ENCODE results near the gene SERPINB8.
A peak's percentile ranks its signal among the peaks of the same experiment; 100 is the strongest.
"Not testable (repeated sequence)": the region's sequence is repeated elsewhere in the genome, so short reads cannot be mapped to it uniquely, and the experiment has no call there.

SERPINB8 gene

DNA sequence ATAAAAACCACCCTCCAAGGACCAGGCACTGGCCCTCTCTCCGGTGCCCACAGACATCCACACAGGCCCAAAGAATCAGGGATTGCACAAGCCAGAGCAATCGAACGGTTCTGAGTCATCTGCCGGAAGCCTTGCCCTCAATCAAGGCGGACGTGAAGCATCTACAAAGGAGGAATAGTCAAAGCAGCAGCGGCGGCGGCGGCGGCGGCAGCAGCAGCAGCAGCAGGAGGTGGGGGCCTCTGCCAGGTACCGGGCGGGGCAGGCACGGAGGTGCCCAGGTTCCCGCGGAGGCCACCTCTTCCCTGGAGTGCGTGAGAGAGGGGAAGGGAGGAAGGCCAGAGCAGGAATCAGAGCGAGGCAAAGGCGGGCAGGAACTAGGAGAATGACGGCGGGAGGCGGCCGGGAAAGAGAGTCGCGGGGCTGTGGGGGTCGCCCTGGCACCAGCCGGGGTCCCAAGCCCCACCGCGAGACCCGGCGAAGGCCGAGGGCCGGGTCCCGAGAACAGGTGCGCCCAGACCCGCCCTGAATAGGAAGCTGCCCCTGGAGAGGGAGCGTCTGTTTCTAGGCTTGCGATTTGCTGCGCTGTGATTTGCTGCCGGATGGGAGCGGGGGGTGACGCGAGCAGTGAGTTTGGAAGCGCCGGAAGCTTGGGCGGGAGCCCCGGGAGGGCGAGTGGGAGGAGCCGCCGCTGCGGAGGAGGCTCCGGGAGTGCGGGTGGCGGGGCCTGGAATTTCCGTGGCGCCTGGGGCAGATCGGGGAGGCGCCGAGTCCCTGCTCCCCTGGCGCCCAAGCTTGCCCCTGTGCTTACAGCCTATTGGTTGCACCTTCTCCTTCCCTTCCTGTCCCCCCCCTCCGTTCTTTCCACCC is at the start of gene SERPINB8:
Gene SERPINB8 (plus strand): TSS at position 140 of the 867 bp plus-strand sequence. CDS start 8,228 bp downstream, outside the sequence.
- Histone ChIP-seq H3K27me3 (ENCODE audit: control insufficient read depth, insufficient read depth, low read length) (peaks cover 37% of the 10 kb centered on the region), H3K36me3 (ENCODE audit: control insufficient read depth, low read depth, low read length) (no peaks in the 10 kb centered on the region), H3K4me1 (ENCODE audit: control insufficient read depth, low read depth, low read length) (peaks cover 10% of the 10 kb centered on the region), H3K27ac (ENCODE audit: low read length) (peak within 1 kb of the TSS; percentile 30), H3K4me3 (ENCODE audit: low read length) (peak within 1 kb of the TSS; percentile 76), H3K9me3 (ENCODE audit: control insufficient read depth, low read depth, low read length) (no peaks in the 10 kb centered on the region), H3K9ac (ENCODE audit: low read length) (peak within 1 kb of the TSS; percentile 65)

DNA sequence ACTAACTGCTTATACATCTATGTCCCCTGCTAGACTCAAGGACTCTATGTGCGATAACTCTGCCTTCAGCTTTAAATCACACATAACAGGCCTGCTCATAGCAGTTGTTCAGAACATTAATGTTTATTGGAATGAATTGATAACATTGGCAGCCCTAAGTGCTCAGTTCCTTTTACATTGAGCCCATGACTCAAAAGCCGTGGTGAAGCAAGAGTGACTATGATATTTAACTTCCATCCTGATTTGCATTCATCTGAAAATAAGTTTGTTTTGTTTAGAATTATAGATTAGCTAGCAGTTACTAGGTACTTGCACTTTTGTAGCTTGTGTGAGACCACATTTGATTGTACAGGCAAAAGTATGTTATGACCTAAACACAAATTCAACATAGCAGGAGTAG is 47.8 kb upstream of the SERPINB8 start:
- Histone ChIP-seq H3K27ac (ENCODE audit: low read length) (no peak overlapping the region), H3K9ac (ENCODE audit: low read length) (no peak overlapping the region), H3K9me3 (ENCODE audit: control insufficient read depth, low read depth, low read length) (no peaks in the 10 kb centered on the region), H3K4me3 (ENCODE audit: low read length) (no peak overlapping the region), H3K4me1 (ENCODE audit: control insufficient read depth, low read depth, low read length) (peaks cover 3% of the 10 kb centered on the region), H3K36me3 (ENCODE audit: control insufficient read depth, low read depth, low read length) (no peaks in the 10 kb centered on the region), H3K27me3 (ENCODE audit: control insufficient read depth, insufficient read depth, low read length) (no peaks in the 10 kb centered on the region)

DNA sequence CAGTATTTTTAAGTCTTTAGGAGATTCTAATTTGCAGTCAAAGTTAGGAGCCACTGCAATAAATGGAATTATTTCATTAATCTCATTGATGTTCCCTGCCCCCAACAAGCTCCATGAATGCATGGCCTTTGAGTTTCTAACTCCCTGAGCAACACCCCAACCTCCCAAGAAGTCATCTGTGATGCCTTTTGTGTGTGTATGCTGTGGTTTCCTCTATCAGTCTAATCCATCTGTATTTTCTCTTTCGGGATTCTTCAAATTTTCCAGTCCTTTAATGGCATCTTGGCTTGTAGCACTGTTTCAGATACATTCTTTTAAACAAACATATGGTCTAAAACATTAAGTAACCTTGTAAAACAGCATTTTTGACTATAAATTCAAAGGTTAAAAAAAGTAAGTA is 45.3 kb upstream of the SERPINB8 start:
- H3K9ac ChIP-seq (ENCODE audit: low read length): no peak overlapping the region
- H3K27ac ChIP-seq (ENCODE audit: low read length): no peak overlapping the region
- H3K27me3 ChIP-seq (ENCODE audit: control insufficient read depth, insufficient read depth, low read length): no peaks in the 10 kb centered on the region
- H3K9me3 ChIP-seq (ENCODE audit: control insufficient read depth, low read depth, low read length): no peaks in the 10 kb centered on the region
- no peak overlapping the region for H3K4me3 ChIP-seq (ENCODE audit: low read length)
- peaks cover 3% of the 10 kb centered on the region for H3K4me1 ChIP-seq (ENCODE audit: control insufficient read depth, low read depth, low read length)
- H3K36me3 ChIP-seq (ENCODE audit: control insufficient read depth, low read depth, low read length): no peaks in the 10 kb centered on the region

- Histone ChIP-seq H3K9me3 (ENCODE audit: control insufficient read depth, low read depth, low read length) (no peaks in the 10 kb centered on the region), H3K4me1 (ENCODE audit: control insufficient read depth, low read depth, low read length) (peaks cover 3% of the 10 kb centered on the region), H3K27me3 (ENCODE audit: control insufficient read depth, insufficient read depth, low read length) (no peaks in the 10 kb centered on the region), H3K4me3 (ENCODE audit: low read length) (no peak overlapping the region), H3K9ac (ENCODE audit: low read length) (no peak overlapping the region), H3K27ac (ENCODE audit: low read length) (no peak overlapping the region), H3K36me3 (ENCODE audit: control insufficient read depth, low read depth, low read length) (no peaks in the 10 kb centered on the region)
Measured at GRCh38 chr18:63928331-63928730, 41.5 kb upstream of the SERPINB8 start.

DNA sequence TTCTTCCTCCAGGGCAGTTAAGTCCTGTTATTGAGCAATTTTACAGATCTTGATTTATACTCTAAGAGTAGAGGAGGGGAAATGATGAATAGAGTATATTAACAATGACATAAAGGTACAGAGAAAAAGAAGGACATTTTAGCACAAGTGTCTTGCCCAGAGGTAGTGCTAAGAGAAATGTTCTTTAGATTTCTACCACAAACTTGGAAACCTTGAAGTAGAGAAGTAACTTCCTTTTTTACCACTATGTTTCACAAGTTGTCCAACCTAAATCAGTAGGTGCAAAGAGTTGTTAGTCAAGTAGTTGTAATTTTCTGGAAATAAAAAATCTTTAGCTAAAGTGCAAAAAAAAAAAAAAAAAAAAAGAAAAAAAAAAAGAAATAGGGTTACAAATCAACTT is 40.5 kb upstream of the SERPINB8 start:
- H3K36me3 ChIP-seq (ENCODE audit: control insufficient read depth, low read depth, low read length): not testable (repeated sequence)

DNA sequence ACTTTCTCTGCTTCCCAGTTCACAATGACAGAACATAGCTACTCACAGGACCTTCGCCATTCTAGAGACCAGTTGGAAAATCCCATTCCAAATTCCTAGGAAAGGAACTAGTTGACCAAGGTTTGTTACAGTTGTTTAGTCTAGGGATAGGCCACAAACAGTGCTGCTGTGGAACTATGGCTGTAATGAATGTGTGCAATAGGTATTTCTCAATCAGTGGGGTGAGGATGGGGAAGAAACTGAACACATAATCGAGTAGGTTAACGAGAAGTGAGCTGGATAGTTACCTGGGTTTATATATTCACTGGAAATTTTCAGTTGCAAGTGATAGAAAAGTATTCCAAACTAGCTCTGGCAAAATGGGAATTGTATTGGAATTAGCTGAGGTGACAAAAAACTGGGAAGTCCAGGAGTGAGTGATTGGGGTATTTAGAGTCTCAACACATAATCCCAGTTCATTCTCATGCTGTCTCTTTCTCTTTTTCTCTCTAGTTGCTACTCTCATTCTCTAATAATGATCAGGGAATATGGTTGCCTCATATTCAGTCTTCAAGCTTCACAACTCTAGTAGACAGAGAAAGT is 39.0 kb upstream of the SERPINB8 start:
- no peaks in the 10 kb centered on the region for H3K36me3 ChIP-seq (ENCODE audit: control insufficient read depth, low read depth, low read length)
- H3K4me1 ChIP-seq (ENCODE audit: control insufficient read depth, low read depth, low read length): no peaks in the 10 kb centered on the region
- H3K4me3 ChIP-seq (ENCODE audit: low read length): no peak overlapping the region
- H3K9me3 ChIP-seq (ENCODE audit: control insufficient read depth, low read depth, low read length): no peaks in the 10 kb centered on the region
- H3K27ac ChIP-seq (ENCODE audit: low read length): no peak overlapping the region
- H3K9ac ChIP-seq (ENCODE audit: low read length): no peak overlapping the region
- H3K27me3 ChIP-seq (ENCODE audit: control insufficient read depth, insufficient read depth, low read length): peaks cover 11% of the 10 kb centered on the region

More for the DNA sequence above, 40.5 kb upstream of the SERPINB8 start:
- H3K27me3 ChIP-seq (ENCODE audit: control insufficient read depth, insufficient read depth, low read length); H3K9ac ChIP-seq (ENCODE audit: low read length); H3K27ac ChIP-seq (ENCODE audit: low read length); H3K4me1 ChIP-seq (ENCODE audit: control insufficient read depth, low read depth, low read length); H3K9me3 ChIP-seq (ENCODE audit: control insufficient read depth, low read depth, low read length); H3K4me3 ChIP-seq (ENCODE audit: low read length): not testable (repeated sequence)

DNA sequence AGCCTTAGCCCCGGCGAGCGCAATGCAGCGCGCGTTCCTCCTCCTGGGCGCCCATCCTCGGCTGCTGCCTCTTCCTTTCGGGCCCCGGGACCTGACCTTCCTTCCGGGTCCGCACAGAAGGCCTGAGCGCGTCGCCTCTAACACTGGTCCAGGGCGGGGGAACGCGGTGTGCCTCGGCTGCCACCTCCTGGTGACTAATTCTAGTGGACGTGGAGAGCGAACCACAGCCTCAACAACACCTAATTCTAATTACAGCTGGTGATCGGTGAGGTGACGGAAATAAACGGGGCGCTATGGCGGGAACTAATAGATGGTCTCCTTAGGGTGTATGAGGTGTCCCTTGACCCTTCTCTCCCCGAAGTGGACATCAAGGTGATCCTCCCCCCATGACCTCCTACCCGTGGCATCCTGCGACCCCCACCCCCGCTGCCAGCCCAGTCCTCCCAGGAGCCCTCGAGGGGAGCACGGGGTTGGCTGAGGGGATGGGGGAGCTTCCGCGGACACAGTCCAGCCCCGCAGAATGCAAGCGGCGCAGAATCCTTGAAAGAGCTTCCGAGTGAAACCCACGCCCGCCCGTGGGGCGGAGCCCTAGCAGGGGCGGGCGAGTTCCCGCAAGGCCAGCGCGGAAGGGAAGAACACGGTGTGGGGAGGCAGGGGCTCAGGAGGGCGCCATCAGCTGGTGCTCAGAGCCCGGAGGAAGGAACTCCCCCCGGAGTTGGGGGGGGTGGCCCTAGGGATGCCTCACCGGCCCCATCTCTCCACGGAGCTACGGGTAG is 33.5 kb upstream of the SERPINB8 start:
- Histone ChIP-seq H3K27ac (ENCODE audit: low read length) (no peak overlapping the region), H3K4me1 (ENCODE audit: control insufficient read depth, low read depth, low read length) (no peaks in the 10 kb centered on the region), H3K27me3 (ENCODE audit: control insufficient read depth, insufficient read depth, low read length) (peaks cover 34% of the 10 kb centered on the region), H3K4me3 (ENCODE audit: low read length) (peak overlapping the region; percentile 70), H3K9me3 (ENCODE audit: control insufficient read depth, low read depth, low read length) (no peaks in the 10 kb centered on the region), H3K36me3 (ENCODE audit: control insufficient read depth, low read depth, low read length) (no peaks in the 10 kb centered on the region), H3K9ac (ENCODE audit: low read length) (no peak overlapping the region)

GRCh38 chr18:63936932-63937393 is 32.9 kb upstream of the SERPINB8 start:
- no peaks in the 10 kb centered on the region for H3K9me3 ChIP-seq (ENCODE audit: control insufficient read depth, low read depth, low read length)
- H3K9ac ChIP-seq (ENCODE audit: low read length): no peak overlapping the region
- peaks cover 34% of the 10 kb centered on the region for H3K27me3 ChIP-seq (ENCODE audit: control insufficient read depth, insufficient read depth, low read length)
- H3K4me1 ChIP-seq (ENCODE audit: control insufficient read depth, low read depth, low read length): no peaks in the 10 kb centered on the region
- no peaks in the 10 kb centered on the region for H3K36me3 ChIP-seq (ENCODE audit: control insufficient read depth, low read depth, low read length)
- H3K4me3 ChIP-seq (ENCODE audit: low read length): peak overlapping the region; percentile 70
- H3K27ac ChIP-seq (ENCODE audit: low read length): no peak overlapping the region

GRCh38 chr18:63940008-63940407 is 29.9 kb upstream of the SERPINB8 start:
- Histone ChIP-seq H3K9me3 (ENCODE audit: control insufficient read depth, low read depth, low read length) (no peaks in the 10 kb centered on the region), H3K4me1 (ENCODE audit: control insufficient read depth, low read depth, low read length) (no peaks in the 10 kb centered on the region), H3K27me3 (ENCODE audit: control insufficient read depth, insufficient read depth, low read length) (peaks cover 29% of the 10 kb centered on the region), H3K36me3 (ENCODE audit: control insufficient read depth, low read depth, low read length) (no peaks in the 10 kb centered on the region), H3K9ac (ENCODE audit: low read length) (no peak overlapping the region), H3K27ac (ENCODE audit: low read length) (no peak overlapping the region), H3K4me3 (ENCODE audit: low read length) (no peak overlapping the region)

DNA sequence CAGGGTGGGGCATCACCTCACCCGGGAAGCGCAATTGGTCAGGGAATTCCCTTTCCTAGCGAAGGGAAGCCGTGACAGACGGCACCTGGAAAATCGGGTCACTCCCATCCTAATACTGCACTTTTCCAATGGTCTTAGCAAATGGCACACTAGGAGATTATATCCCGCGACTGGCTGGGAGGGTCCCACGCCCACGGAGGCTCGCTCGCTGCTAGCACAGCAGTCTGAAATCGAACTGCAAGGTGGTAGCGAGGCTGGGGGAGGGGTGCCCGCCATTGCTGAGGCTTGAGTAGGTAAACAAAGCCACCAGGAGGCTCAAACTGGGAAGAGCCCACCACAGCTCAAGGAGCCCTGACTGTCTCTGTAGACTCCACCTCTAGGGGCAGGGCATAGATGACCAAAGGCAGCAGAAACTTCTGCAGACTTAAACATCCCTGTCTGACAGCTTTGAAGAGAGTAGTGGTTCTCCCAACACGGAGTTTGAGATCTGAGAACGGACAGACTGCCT is 29.3 kb upstream of the SERPINB8 start:
- not testable (repeated sequence) for H3K9me3 ChIP-seq (ENCODE audit: control insufficient read depth, low read depth, low read length); H3K4me1 ChIP-seq (ENCODE audit: control insufficient read depth, low read depth, low read length); H3K9ac ChIP-seq (ENCODE audit: low read length); H3K36me3 ChIP-seq (ENCODE audit: control insufficient read depth, low read depth, low read length); H3K4me3 ChIP-seq (ENCODE audit: low read length); H3K27ac ChIP-seq (ENCODE audit: low read length)
- peaks cover 25% of the 10 kb centered on the region for H3K27me3 ChIP-seq (ENCODE audit: control insufficient read depth, insufficient read depth, low read length)

GRCh38 chr18:63947051-63947790 is 22.7 kb upstream of the SERPINB8 start:
- H3K27ac ChIP-seq (ENCODE audit: low read length): no peak overlapping the region
- H3K4me1 ChIP-seq (ENCODE audit: control insufficient read depth, low read depth, low read length): no peaks in the 10 kb centered on the region
- H3K36me3 ChIP-seq (ENCODE audit: control insufficient read depth, low read depth, low read length): no peaks in the 10 kb centered on the region
- H3K4me3 ChIP-seq (ENCODE audit: low read length): no peak overlapping the region
- H3K27me3 ChIP-seq (ENCODE audit: control insufficient read depth, insufficient read depth, low read length): peaks cover 9% of the 10 kb centered on the region
- no peaks in the 10 kb centered on the region for H3K9me3 ChIP-seq (ENCODE audit: control insufficient read depth, low read depth, low read length)
- no peak overlapping the region for H3K9ac ChIP-seq (ENCODE audit: low read length)
